H7 (cell line): ENCODE measurements around the gene CLIC3. TPM values are rescaled to one million over a fixed set of nuclear protein-coding genes. Genes with fewer than 3 reads are reported as not detected.

ENCODE experiments used
- DNase-seq: peaks from one replicate; pipeline ENCODE4 v3.0.0; 2012
- H3K27me3 ChIP-seq: 2 replicates; pipeline ENCODE4 v1.6.0; 2011; ENCODE audit warnings: mild to moderate bottlenecking, low read length; ENCODE audit not compliant: control insufficient read depth, insufficient read depth
- H3K36me3 ChIP-seq: replicated peaks from 2 replicates; pipeline ENCODE4 v1.5.1; 2011; ENCODE audit warnings: low read length; ENCODE audit not compliant: control insufficient read depth, insufficient read depth
- H3K4me3 ChIP-seq: 2 replicates; pipeline ENCODE4 v1.5.1; 2011; ENCODE audit warnings: low read depth, mild to moderate bottlenecking, control low read depth, low read length, moderate library complexity; ENCODE audit not compliant: insufficient read depth
- total RNA-seq: library from RNA; depleted of rRNA; stranded (reverse); fragments of >200 nt; shearing (Covaris generic); gene quantifications from 2 replicates; pipeline ENCODE4 v1.2.3, GENCODE V29; 2014; rRNA removed

The CLIC3 gene, protein sequence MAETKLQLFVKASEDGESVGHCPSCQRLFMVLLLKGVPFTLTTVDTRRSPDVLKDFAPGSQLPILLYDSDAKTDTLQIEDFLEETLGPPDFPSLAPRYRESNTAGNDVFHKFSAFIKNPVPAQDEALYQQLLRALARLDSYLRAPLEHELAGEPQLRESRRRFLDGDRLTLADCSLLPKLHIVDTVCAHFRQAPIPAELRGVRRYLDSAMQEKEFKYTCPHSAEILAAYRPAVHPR
- total RNA-seq: not detected in 2 replicates

DNA sequence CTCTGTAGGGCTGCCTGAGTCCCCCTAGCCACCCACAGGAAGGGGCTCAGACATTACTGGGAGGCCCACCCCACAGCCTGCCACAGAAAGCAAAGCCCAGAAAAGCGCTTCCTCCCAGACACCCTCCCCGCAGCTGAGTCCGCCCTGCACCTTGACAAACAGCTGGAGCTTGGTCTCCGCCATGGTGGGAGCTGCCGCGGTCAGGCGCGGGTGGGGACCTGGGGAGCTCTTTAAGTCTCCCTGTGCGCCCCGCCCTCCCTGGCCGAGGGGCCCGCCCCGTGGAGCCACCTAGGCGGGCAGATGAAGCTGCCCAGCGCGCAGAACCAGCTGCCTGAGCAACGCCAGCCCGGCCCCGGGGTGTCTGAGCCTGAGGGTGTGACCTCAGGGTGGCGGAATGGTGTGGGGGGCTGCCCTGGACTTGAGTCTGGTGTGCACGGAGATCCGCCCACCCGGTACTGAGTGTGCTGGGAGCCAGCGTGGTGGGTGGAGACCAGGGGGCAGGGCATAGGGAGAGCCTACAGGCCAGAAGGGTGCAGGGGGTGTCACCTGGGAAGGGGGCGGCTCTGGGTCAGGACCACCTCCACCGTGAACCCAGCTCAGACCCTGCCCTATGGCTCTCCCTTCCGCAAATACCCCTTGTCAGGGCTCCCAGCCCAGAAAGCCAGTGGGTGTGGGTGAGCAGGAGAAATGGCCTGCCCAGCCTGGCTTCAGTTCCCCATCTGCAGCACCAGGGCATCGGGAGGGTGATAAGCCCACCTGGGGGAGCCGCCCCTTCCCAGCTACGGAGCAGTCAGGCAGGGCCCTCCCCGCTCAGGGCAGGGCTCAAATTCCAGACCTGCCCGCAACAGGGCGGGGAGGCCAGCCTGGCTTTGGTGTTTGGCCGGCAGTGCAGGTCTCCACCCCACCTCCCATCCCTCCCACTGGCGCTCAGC is at the start of gene CLIC3:
CLIC3 (minus strand) TSS at position 208 of the 932 bp plus-strand sequence; CDS start at position 183, 25 bp downstream.
- Histone ChIP-seq H3K36me3 (peaks cover 2% of the 10 kb centered on the region), H3K4me3 (peak within 1 kb of the TSS; percentile 28; the same call in 1 of the 2 replicates), H3K27me3 (no peaks in the 10 kb centered on the region)
- DNase-seq: peak; percentile 95

DNA sequence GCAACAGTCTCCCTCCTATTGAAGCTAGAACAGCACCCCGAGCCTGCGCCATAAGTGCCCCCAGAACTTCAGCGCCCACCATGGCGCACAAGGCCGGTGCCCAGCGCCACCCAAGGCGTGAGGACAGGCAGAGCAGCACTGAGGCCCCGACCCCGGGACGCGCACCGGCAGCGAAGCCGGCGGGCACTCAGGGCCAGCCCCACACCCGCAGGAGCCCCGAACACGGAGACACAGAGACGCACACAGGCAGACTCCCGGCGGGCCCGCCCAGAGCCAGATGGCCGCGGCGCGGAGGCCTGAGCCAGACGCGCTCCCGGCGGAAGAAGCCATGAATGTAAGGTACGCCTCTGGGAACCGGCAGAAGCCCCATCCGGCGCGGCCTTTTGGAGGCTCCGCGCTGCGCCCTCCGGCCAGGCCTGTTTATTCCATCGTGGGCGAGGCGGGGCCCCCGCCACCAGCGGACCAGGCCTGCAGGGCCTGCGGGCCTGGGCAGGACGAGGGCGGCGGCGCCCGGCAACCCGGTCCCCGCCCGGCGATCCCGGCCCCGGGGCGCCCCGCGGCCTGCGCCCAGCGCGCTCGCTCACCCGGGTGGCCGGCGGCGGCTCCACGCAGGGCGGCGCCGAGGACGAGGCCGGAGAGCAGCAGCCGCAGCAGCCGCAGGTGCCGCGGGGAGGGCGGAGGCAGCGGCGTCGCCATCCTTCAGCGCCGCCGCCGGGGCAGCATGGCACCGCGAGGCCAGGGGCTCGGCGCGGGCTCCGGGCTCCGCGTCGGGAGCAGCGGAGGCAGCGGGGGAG is 49.1 kb upstream of the CLIC3 start:
- DNase-seq: peak; percentile 89
- Histone ChIP-seq H3K36me3 (no peaks in the 10 kb centered on the region), H3K27me3 (peaks cover 46% of the 10 kb centered on the region), H3K4me3 (peak overlapping the region; percentile 61)

DNA sequence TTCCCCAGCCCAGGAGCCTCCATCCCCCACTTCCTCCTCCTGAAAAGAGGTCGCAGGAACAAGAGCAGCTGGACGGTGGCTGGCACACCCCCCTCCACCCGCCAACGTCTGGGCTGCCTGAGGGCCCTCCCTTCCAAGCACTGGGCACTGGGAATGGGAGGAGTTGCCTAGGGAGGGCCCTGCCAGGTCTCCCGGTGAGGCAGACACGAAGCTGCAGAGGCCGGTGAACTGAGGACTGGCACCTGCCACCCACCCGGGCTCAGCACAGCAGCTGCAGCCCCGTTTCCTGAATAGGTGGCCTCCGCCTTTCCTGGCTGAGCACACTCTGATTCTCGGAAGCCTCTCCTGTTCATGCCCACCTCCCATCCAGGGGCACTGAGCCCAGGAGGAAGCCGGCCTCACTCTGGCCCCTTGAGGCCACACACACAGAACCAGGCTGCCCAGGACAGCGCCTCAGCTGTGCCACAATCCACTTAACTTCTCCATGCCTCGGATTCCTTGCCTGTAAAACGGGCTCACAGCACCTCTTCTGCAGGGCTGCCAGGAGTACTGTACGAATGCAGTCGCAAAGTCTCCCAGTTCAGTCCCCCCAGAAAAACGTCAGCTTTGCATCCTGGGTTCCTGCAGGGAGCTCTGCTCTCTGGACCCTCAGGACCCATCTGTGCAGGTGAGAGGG is 48.3 kb upstream of the CLIC3 start:
- DNase-seq: no peak
- Histone ChIP-seq H3K4me3 (peak overlapping the region; percentile 61; the same call in 1 of the 2 replicates), H3K36me3 (no peaks in the 10 kb centered on the region; the same call in 1 of the 2 replicates), H3K27me3 (peaks cover 39% of the 10 kb centered on the region)

DNA sequence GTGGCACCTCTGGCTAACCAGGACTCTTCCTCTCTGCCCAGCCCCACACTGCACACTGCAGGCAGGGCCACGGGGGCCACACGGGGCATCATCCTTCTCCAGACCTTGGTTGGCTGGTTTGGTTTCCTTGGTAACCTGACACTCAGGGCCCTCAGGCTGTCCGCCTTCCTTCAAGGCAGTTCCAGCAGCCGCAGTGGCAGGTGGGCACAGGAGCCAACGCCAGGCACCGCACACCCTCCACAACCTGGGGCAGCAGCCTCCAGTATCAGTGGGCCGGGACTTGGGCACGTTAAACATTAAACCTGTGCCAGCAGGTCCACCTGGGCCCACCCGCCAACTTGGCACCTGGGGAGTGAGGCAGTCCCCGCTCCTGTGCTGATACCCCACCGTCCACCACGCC is 47.7 kb upstream of the CLIC3 start:
- DNase-seq: no peak
- Histone ChIP-seq H3K27me3 (peaks cover 34% of the 10 kb centered on the region), H3K4me3 (no peak overlapping the region), H3K36me3 (no peaks in the 10 kb centered on the region; the same call in 1 of the 2 replicates)

DNA sequence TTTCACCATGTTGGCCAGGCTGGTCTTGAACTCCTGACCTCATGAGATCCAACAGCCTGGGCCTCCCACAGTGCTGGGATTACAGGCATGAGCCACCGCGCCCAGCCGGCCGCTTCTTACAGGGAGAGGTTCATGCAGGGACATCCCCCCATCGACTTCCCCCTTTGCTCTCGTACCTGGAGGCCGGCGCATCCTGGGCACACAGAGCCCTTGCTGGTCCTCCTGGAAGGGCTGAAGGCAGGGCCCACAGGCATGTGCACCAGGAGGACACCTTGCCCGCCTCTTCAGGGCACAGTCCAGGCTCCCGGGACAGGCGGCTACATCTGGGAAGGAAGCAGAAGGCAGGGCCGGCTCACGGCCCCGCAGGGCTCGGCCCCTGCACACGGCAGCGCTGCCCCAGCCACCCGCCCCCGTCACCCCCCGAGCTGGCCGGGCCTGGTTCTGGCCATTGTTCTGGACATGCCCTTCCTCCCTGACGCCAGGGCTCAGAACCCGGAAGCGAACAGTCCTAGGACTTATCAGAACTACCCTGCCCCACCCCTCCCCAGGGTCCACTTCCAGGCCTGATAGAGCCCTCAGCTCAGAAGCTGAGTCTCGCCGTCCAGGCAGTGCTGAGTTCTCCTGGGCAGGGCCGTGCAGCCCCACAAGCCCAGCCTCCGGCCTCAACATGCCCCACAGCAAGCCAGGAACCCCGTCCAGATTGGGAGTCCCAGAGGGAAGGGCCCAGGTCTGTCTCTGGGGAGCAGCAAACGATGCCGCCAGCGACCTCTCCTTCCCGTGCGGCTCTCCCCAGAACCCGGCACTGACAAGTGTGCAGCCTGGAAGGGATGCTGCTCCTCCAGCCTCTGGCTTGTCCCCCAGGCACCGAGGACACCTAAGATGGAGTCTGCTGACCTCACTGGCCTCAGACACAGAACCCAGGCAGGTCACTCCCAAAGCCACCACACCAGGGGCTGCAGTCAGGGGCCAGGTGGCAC is 46.7 kb upstream of the CLIC3 start:
- H3K4me3 ChIP-seq: no peak overlapping the region
- no peak for DNase-seq
- no peaks in the 10 kb centered on the region; the same call in 1 of the 2 replicates for H3K36me3 ChIP-seq
- peaks cover 26% of the 10 kb centered on the region for H3K27me3 ChIP-seq

DNA sequence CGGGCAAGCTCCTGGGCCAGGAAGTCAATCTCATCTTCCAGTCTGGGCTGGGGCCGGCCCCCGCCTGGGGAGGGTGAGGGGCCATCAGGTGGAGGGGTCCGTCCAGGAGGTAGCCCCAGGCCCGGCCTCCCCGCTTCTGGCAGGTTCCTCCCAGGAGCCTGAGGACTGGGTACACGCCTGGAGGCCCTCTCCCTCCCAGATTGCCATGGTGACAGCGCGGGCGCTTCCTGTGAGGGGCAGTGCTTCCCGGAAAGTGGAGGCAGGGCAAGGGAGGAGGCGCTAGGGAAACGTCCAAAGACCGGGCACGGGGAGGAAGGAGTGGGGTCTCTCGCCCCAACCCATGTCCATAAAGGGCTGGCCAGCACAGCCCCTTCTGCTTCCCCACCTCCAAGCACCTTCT is 44.8 kb upstream of the CLIC3 start:
- Histone ChIP-seq H3K27me3 (peaks cover 16% of the 10 kb centered on the region), H3K4me3 (no peak overlapping the region), H3K36me3 (no peaks in the 10 kb centered on the region; the same call in 1 of the 2 replicates)
- no peak for DNase-seq

DNA sequence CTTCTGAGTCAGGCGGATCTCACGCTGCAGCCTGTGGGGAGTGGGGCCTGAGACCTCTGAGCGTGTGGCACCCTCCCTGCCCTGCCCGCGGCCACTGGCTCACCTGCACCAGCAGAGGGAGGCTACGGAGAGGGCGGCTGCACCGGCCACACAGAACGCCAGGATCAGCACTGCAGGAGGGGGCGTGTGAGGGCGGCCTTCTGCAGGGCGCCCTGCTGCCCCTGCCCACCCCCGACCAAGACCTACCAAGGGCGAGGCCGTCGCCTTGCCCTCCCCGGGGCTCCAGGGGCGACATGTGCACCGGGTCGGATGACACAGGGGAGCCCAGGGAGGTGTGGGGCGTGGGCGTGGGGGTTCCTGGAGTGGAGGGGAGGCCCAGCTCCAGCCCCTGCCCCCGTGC is 44.2 kb upstream of the CLIC3 start:
- Histone ChIP-seq H3K4me3 (no peak overlapping the region), H3K27me3 (peaks cover 12% of the 10 kb centered on the region), H3K36me3 (no peaks in the 10 kb centered on the region; the same call in 1 of the 2 replicates)
- DNase-seq: no peak

DNA sequence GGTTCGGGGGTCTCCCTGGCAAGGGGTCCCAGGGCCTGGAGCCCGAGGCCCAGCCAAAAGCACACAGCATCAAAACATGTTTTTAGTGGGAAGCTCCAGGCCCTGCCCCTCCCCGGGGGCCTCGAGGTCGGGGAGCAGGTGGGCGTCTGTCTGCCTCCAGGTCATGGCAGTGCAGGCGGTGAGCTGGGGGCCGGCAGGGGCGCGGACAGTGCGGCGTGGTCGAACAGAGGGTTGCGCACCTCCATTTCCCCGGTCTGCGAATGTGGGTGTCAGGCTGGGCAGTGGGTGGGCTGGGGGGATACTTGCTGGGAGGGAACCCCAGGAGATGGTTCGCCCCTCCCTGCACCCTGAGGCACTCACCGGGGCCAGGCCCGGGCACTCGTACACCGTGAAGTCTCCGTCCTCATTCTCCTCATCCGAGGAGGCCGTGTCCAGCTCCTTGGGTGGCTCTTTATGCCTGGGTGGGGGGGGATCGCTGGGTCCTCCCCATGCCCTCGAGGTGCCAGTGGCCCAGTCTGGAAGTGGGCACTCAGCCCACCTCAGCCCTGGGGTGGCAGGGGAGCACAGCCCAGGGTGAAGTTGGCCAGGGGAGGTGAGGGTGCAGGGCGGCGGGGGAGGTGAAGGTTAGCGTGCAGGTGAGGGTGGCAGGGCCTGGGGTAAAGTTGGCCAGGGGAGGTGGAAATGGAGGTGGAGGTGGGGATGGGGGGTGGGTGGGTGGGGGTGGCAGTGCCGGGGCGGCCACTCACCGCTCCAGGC is 43.4 kb upstream of the CLIC3 start:
- Histone ChIP-seq H3K27me3 (peaks cover 4% of the 10 kb centered on the region; the same call in 1 of the 2 replicates), H3K4me3 (no peak overlapping the region), H3K36me3 (no peaks in the 10 kb centered on the region; the same call in 1 of the 2 replicates)
- DNase-seq: no peak

DNA sequence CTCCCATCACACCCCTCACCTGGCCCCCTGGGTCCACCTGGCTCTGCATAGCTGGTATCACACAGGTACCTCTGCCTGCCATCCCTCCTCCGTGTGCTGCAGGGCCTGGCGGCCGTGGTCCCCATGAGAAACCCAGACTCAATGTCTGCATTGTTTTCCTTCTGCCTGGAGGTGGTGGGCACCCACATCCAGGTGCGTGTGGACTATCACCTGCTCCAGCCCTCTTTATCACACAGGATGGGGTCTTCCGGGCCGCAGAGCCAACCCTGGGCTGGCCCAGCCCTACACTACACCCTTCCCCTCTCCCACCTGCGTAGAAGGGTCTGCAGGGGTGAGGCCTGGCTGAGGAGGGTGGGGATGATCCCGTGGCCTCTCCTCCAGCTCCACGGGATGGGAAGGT is 42.5 kb upstream of the CLIC3 start:
- Histone ChIP-seq H3K36me3 (no peaks in the 10 kb centered on the region; the same call in 1 of the 2 replicates), H3K27me3 (no peaks in the 10 kb centered on the region; the same call in 1 of the 2 replicates), H3K4me3 (no peak overlapping the region)
- no peak for DNase-seq

DNA sequence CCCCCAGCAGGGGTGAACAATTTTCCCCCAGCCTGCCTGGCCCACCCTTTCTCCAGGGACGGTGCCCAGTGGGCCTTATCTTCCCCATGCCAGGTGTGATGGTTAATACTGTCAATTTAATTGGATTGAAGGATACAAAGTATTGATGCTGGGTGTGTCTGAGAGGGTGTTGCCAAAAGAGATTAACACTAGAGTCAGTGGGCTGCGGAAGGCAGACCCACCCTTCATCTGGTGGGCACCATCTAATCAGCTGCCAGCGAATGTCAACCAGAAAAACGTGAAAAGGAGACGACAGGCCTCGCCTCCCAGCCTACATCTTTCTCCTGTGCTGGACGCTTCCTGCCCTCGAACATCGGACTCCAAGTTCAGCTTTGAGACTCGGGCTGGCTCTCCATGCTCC is 41.1 kb upstream of the CLIC3 start:
- Histone ChIP-seq H3K4me3 (no peak overlapping the region), H3K27me3 (no peaks in the 10 kb centered on the region; the same call in 1 of the 2 replicates), H3K36me3 (no peaks in the 10 kb centered on the region; the same call in 1 of the 2 replicates)
- DNase-seq: no peak

DNA sequence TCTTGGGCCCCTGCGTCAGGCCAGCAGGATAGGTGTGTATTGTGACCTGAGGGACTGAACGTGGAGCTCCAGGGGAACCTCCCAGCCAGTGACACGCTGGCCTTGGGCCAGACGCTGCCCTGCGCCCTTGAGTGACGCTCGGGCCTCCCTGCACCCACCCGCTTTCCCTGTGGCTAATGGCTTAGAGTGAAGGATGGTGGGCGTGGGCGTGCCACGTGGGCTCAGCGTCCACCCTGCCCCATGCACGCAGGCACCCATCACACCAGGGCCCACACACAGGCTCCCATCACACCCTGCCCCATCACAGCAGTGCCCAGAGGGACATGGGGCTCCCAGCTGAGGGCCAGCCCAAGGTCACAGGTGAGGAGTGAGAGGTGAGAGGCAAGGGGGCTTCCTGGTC is 40.7 kb upstream of the CLIC3 start:
- Histone ChIP-seq H3K27me3 (no peaks in the 10 kb centered on the region; the same call in 1 of the 2 replicates), H3K4me3 (no peak overlapping the region), H3K36me3 (no peaks in the 10 kb centered on the region; the same call in 1 of the 2 replicates)
- no peak for DNase-seq

DNA sequence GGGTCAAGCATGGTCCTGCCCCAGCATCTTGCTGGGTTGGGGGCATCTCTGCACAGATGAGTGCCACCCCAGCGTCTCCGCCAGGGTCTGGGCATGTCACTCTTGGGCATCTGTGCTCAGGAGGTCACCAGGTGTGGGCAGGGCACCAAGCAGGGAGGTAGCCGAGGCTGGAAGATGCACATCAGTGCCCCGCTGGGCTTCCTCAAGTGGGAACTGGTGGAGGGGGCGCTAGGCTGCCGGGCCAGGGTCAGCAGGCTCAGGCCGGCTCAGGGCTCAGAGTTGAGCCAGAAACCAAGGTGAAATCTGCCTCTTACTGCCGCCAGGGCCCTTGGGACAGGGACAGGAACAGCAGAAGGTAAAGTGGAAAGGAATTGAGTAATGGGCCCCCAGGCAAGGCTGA is 39.6 kb upstream of the CLIC3 start:
- Histone ChIP-seq H3K27me3 (no peaks in the 10 kb centered on the region; the same call in 1 of the 2 replicates), H3K4me3 (no peak overlapping the region), H3K36me3 (no peaks in the 10 kb centered on the region; the same call in 1 of the 2 replicates)
- DNase-seq: no peak
